PC-3 (cell line): Measurements from ENCODE around the gene RXRB. TPM values are rescaled to one million over a fixed set of nuclear protein-coding genes. Genes with fewer than 3 reads are reported as not detected.

Experiments used
- ATAC-seq: fragments of 200-7000 bp; cut with Tn5 transposase; 2 replicates; pipeline ENCODE4 v1.9.1; 2020; ENCODE audit warnings: mild to moderate bottlenecking, moderate library complexity
- BruUV-seq: library from RNA; stranded (reverse); fragments of 400-500 nt; replicated peaks from 2 replicates; lab custom pipeline; 2021; lab: Mats Ljungman, UMichigan
- CTCF ChIA-PET: fragments of 300-600 bp; sonication (Branson Sonifier 250); formaldehyde crosslinking; loops from one replicate; lab custom pipeline; 2022; ENCODE audit warnings: antibody characterized with exemption; lab: Charles Lee
- POLR2A ChIA-PET: fragments of 300-600 bp; sonication (Branson Sonifier 250); formaldehyde crosslinking; loops from one replicate; lab custom pipeline; 2022; ENCODE audit warnings: antibody characterized with exemption; ENCODE audit not compliant: unreplicated experiment; lab: Charles Lee
- DNase-seq: peaks from one replicate; pipeline ENCODE4 v3.0.0-alpha.2; 2015
- H2AFZ ChIP-seq: fragments of 300-600 bp; sonication (generic); 2 replicates; pipeline ENCODE4 v1.6.0; 2016; ENCODE audit warnings: antibody characterized with exemption, low read length
- H3F3A ChIP-seq: fragments of 300-600 bp; sonication (generic); one replicate; pipeline ENCODE4 v1.6.0; 2017; ENCODE audit warnings: antibody characterized with exemption, low read length, control low read depth, mild to moderate bottlenecking; ENCODE audit not compliant: unreplicated experiment
- H3K27ac ChIP-seq: fragments of 300-600 bp; sonication (generic); 2 replicates; pipeline ENCODE4 v1.5.1; 2016; ENCODE audit warnings: mild to moderate bottlenecking, low read length
- H3K27me3 ChIP-seq: fragments of 300-600 bp; sonication (generic); 2 replicates; pipeline ENCODE4 v1.6.1; 2016; ENCODE audit warnings: low read length, mixed read lengths
- H3K36me3 ChIP-seq: fragments of 300-600 bp; sonication (generic); 2 replicates; pipeline ENCODE4 v1.6.1; 2016; ENCODE audit warnings: low read depth, mixed run types, low read length, mixed read lengths
- H3K4me1 ChIP-seq: fragments of 300-600 bp; sonication (generic); 2 replicates; pipeline ENCODE4 v1.5.1; 2016; ENCODE audit warnings: low read length; ENCODE audit not compliant: insufficient read depth
- H3K4me2 ChIP-seq: fragments of 300-600 bp; sonication (generic); 2 replicates; pipeline ENCODE4 v1.6.0; 2016; ENCODE audit warnings: low read length
- H3K4me3 ChIP-seq: fragments of 300-600 bp; sonication (generic); 2 replicates; pipeline ENCODE4 v1.5.1; 2016; ENCODE audit warnings: mild to moderate bottlenecking, low read length, mixed read lengths
- H3K79me2 ChIP-seq: fragments of 300-600 bp; sonication (generic); 2 replicates; pipeline ENCODE4 v1.6.1; 2017; ENCODE audit warnings: low read length, mixed read lengths
- H3K9ac ChIP-seq: fragments of 300-600 bp; sonication (generic); 2 replicates; pipeline ENCODE4 v1.6.0; 2016; ENCODE audit warnings: mild to moderate bottlenecking, low read length
- H3K9me2 ChIP-seq: fragments of 300-600 bp; sonication (generic); replicated peaks from 2 replicates; pipeline ENCODE4 v1.6.1; 2016; ENCODE audit warnings: mixed run types, low read length, mixed read lengths
- H3K9me3 ChIP-seq: fragments of 300-600 bp; sonication (generic); 2 replicates; pipeline ENCODE4 v1.6.1; 2016; ENCODE audit warnings: low read length, mixed read lengths
- H4K20me1 ChIP-seq: fragments of 300-600 bp; sonication (generic); 2 replicates; pipeline ENCODE4 v1.6.1; 2016; ENCODE audit warnings: low read length, mixed read lengths
- CTCF ChIP-seq: fragments of 300-600 bp; sonication (generic); conservative IDR thresholded peaks from 2 replicates; pipeline ENCODE4 v1.5.1; 2017; ENCODE audit warnings: antibody characterized with exemption, low read depth, mild to moderate bottlenecking, low read length
- EZH2 ChIP-seq: fragments of 300-600 bp; sonication (generic); IDR thresholded peaks from one replicate; pipeline ENCODE4 v1.6.1; 2017; ENCODE audit warnings: antibody characterized with exemption, mild to moderate bottlenecking, low read length; ENCODE audit not compliant: unreplicated experiment
- EZH2phosphoT487 ChIP-seq: fragments of 300-600 bp; sonication (generic); IDR thresholded peaks from 2 replicates; pipeline ENCODE4 v1.6.1; 2018; ENCODE audit warnings: mild to moderate bottlenecking, antibody characterized with exemption, low read length, borderline replicate concordance
- intact Hi-C: fragments of 100-400 bp; cut with micrococcal nuclease; formaldehyde crosslinking; loops from 2 replicates; pipeline ENCODE4 v1.9.0; 2023
- total RNA-seq: library from RNA; depleted of rRNA; stranded (reverse); fragments of >200 nt; gene quantifications from 2 replicates; pipeline ENCODE4 v1.2.3, GENCODE V29; 2014

The RXRB gene
- total RNA-seq, 1 experiment from 2014 or later, result 24.0 TPM

GRCh38 chr6:33189164-33189563, 11.3 kb downstream of the RXRB start:
- Histone ChIP-seq H3K9me2 (no peaks in the 10 kb centered on the region), H4K20me1 (no peaks in the 10 kb centered on the region), H3F3A (no peaks in the 10 kb centered on the region), H3K9ac (no peak overlapping the region), H3K9me3 (no peaks in the 10 kb centered on the region), H2AFZ (no peak overlapping the region), H3K27ac (no peak overlapping the region), H3K27me3 (no peaks in the 10 kb centered on the region), H3K79me2 (no peaks in the 10 kb centered on the region), H3K4me2 (no peak overlapping the region), H3K4me3 (no peak overlapping the region), H3K4me1 (no peaks in the 10 kb centered on the region), H3K36me3 (peaks cover 3% of the 10 kb centered on the region; the same call in 1 of the 2 replicates)
- ChIA-PET POLR2A (interaction anchor here (0.5 kb wide), 1 partner anchor 14 kb away, joined by 5 read pairs; no protein-coding TSS in a partner anchor), CTCF (no interaction called here)
- no TSS peak for BruUV-seq
- intact Hi-C loops, result no loop called here
- DNase-seq (no peak), ATAC-seq (no peak)
- TF ChIP-seq EZH2 (no peak), EZH2phosphoT487 (no peak), CTCF (no peak)

GRCh38 chr6:33187809-33188208, 12.7 kb downstream of the RXRB start:
- no peaks in the 10 kb centered on the region for H3K4me1 ChIP-seq
- no peaks in the 10 kb centered on the region for H3F3A ChIP-seq
- H3K9ac ChIP-seq, result no peak overlapping the region
- ChIA-PET CTCF (no interaction called here), POLR2A (no interaction called here)
- H3K36me3 ChIP-seq, result no peaks in the 10 kb centered on the region
- H3K9me2 ChIP-seq, result no peaks in the 10 kb centered on the region
- BruUV-seq, result no TSS peak
- no peaks in the 10 kb centered on the region for H3K79me2 ChIP-seq
- no peaks in the 10 kb centered on the region for H3K27me3 ChIP-seq
- no peak overlapping the region for H3K27ac ChIP-seq
- ATAC-seq (no peak), DNase-seq (no peak)
- TF ChIP-seq EZH2 (no peak), EZH2phosphoT487 (no peak), CTCF (no peak)
- no peak overlapping the region for H3K4me2 ChIP-seq
- no peak overlapping the region for H3K4me3 ChIP-seq
- H3K9me3 ChIP-seq, result no peaks in the 10 kb centered on the region
- H4K20me1 ChIP-seq, result no peaks in the 10 kb centered on the region
- intact Hi-C loops, result no loop called here
- no peak overlapping the region for H2AFZ ChIP-seq

- CTCF ChIA-PET, result no interaction called here
- BruUV-seq, result no TSS peak
Observed at GRCh38 chr6:33185654-33186187, 14.7 kb downstream of the RXRB start.

More at GRCh38 chr6:33185654-33186187, 14.7 kb downstream of the RXRB start:
- DNase-seq, result no peak
- Histone ChIP-seq H4K20me1 (no peaks in the 10 kb centered on the region), H3K27me3 (no peaks in the 10 kb centered on the region), H3K79me2 (no peaks in the 10 kb centered on the region), H3K4me1 (no peaks in the 10 kb centered on the region), H2AFZ (no peak overlapping the region), H3K9me3 (no peaks in the 10 kb centered on the region), H3K9ac (no peak overlapping the region), H3K36me3 (no peaks in the 10 kb centered on the region), H3K9me2 (no peaks in the 10 kb centered on the region), H3K4me3 (no peak overlapping the region), H3K27ac (no peak overlapping the region), H3K4me2 (no peak overlapping the region), H3F3A (no peaks in the 10 kb centered on the region)
- TF ChIP-seq CTCF, result no peak
- no peak for TF ChIP-seq EZH2phosphoT487
- TF ChIP-seq EZH2, result no peak
- intact Hi-C loops, result no loop called here
- no peak for ATAC-seq
- POLR2A ChIA-PET, result no interaction called here
